Muscle layer of duodenum (tissue), 2 donors: ENCODE data around the gene MYH14.

Experiments used
- H3K27ac ChIP-seq: one replicate; pipeline ENCODE4 v1.7.0; 2013; ENCODE audit warnings: mild to moderate bottlenecking, low read length
- H3K27me3 ChIP-seq: one replicate; pipeline ENCODE4 v1.7.0; 2013; ENCODE audit warnings: low read depth, mild to moderate bottlenecking, control low read depth, low read length
- H3K36me3 ChIP-seq, 2 donors: one replicate each; pipeline ENCODE4 v1.7.0; 2013; ENCODE audit warnings: low read length in 2 of 2, control low read depth in 1 of 2, mild to moderate bottlenecking in 1 of 2; ENCODE audit not compliant: insufficient read depth in 2 of 2, control insufficient read depth in 1 of 2
- H3K4me1 ChIP-seq, 2 donors: one replicate each; pipeline ENCODE4 v1.7.0; 2013; ENCODE audit warnings: low read length in 2 of 2, mild to moderate bottlenecking in 2 of 2, control low read depth in 1 of 2, moderate library complexity in 1 of 2; ENCODE audit not compliant: insufficient read depth in 2 of 2, control insufficient read depth in 1 of 2
- H3K4me3 ChIP-seq, 2 donors: one replicate each; pipeline ENCODE4 v1.7.0; 2013; ENCODE audit warnings: low read length in 2 of 2, low read depth in 1 of 2, mild to moderate bottlenecking in 1 of 2
- H3K9me3 ChIP-seq, 2 donors: one replicate each; pipeline ENCODE4 v1.7.0; 2013; ENCODE audit warnings: low read length in 2 of 2, control low read depth in 1 of 2, mild to moderate bottlenecking in 1 of 2; ENCODE audit not compliant: control insufficient read depth in 1 of 2
- donor health status: healthy.

The MYH14 gene

GRCh38 chr19:50264483-50265186, 61.2 kb downstream of the MYH14 start:
- no peak overlapping the region for H3K27ac ChIP-seq
- H3K4me3 ChIP-seq: no peak overlapping the region
- H3K4me1 ChIP-seq: no peaks in the 10 kb centered on the region
- no peaks in the 10 kb centered on the region for H3K9me3 ChIP-seq
- peaks cover 0 to 4% of the 10 kb centered on the region in 2 donors for H3K36me3 ChIP-seq
- no peaks in the 10 kb centered on the region for H3K27me3 ChIP-seq

- Histone ChIP-seq H3K4me3 (no peak overlapping the region), H3K36me3 (peaks cover 0 to 4% of the 10 kb centered on the region in 2 donors), H3K4me1 (no peaks in the 10 kb centered on the region), H3K27ac (no peak overlapping the region), H3K27me3 (no peaks in the 10 kb centered on the region), H3K9me3 (no peaks in the 10 kb centered on the region)
Observed at GRCh38 chr19:50266041-50266440, 62.6 kb downstream of the MYH14 start.

- Histone ChIP-seq H3K27ac (no peak overlapping the region), H3K36me3 (peaks cover 0 to 4% of the 10 kb centered on the region in 2 donors), H3K27me3 (no peaks in the 10 kb centered on the region), H3K4me3 (no peak overlapping the region), H3K9me3 (no peaks in the 10 kb centered on the region), H3K4me1 (no peaks in the 10 kb centered on the region)
Observed at GRCh38 chr19:50266896-50267295, 63.5 kb downstream of the MYH14 start.

- no peaks in the 10 kb centered on the region for H3K27me3 ChIP-seq
- no peak overlapping the region for H3K4me3 ChIP-seq
- H3K36me3 ChIP-seq: peaks cover 0 to 4% of the 10 kb centered on the region in 2 donors
- no peaks in the 10 kb centered on the region for H3K9me3 ChIP-seq
- H3K27ac ChIP-seq: no peak overlapping the region
- no peaks in the 10 kb centered on the region for H3K4me1 ChIP-seq
Observed at GRCh38 chr19:50268041-50268440, 64.6 kb downstream of the MYH14 start.

GRCh38 chr19:50268501-50268900, 65.1 kb downstream of the MYH14 start:
- Histone ChIP-seq H3K4me3 (no peak overlapping the region), H3K27ac (no peak overlapping the region), H3K27me3 (no peaks in the 10 kb centered on the region), H3K9me3 (no peaks in the 10 kb centered on the region), H3K36me3 (peaks cover 0 to 4% of the 10 kb centered on the region in 2 donors), H3K4me1 (no peaks in the 10 kb centered on the region)

- H3K27ac ChIP-seq: no peak overlapping the region
Observed at GRCh38 chr19:50269653-50270052, 66.2 kb downstream of the MYH14 start.

GRCh38 chr19:50272263-50272897, 69.0 kb downstream of the MYH14 start:
- no peak overlapping the region for H3K27ac ChIP-seq
- H3K4me3 ChIP-seq: no peak overlapping the region
- H3K27me3 ChIP-seq: no peaks in the 10 kb centered on the region
- H3K4me1 ChIP-seq: no peaks in the 10 kb centered on the region
- H3K36me3 ChIP-seq: no peaks in the 10 kb centered on the region
- no peaks in the 10 kb centered on the region for H3K9me3 ChIP-seq

More at GRCh38 chr19:50269653-50270052, 66.2 kb downstream of the MYH14 start:
- no peaks in the 10 kb centered on the region for H3K9me3 ChIP-seq
- H3K36me3 ChIP-seq: no peaks in the 10 kb centered on the region
- no peak overlapping the region for H3K4me3 ChIP-seq
- no peaks in the 10 kb centered on the region for H3K4me1 ChIP-seq
- H3K27me3 ChIP-seq: no peaks in the 10 kb centered on the region

GRCh38 chr19:50273821-50274220, 70.4 kb downstream of the MYH14 start:
- no peaks in the 10 kb centered on the region for H3K36me3 ChIP-seq
- no peak overlapping the region for H3K27ac ChIP-seq
- no peak overlapping the region for H3K4me3 ChIP-seq
- no peaks in the 10 kb centered on the region for H3K27me3 ChIP-seq
- H3K9me3 ChIP-seq: no peaks in the 10 kb centered on the region
- H3K4me1 ChIP-seq: no peaks in the 10 kb centered on the region

GRCh38 chr19:50275577-50276368, 72.4 kb downstream of the MYH14 start:
- Histone ChIP-seq H3K9me3 (no peaks in the 10 kb centered on the region), H3K36me3 (peaks cover 0 to under 1% of the 10 kb centered on the region in 2 donors), H3K4me3 (no peak overlapping the region), H3K27ac (no peak overlapping the region), H3K27me3 (no peaks in the 10 kb centered on the region), H3K4me1 (no peaks in the 10 kb centered on the region)

- Histone ChIP-seq H3K36me3 (peaks cover 0 to 5% of the 10 kb centered on the region in 2 donors), H3K27ac (no peak overlapping the region), H3K4me1 (no peaks in the 10 kb centered on the region), H3K9me3 (no peaks in the 10 kb centered on the region), H3K4me3 (no peak overlapping the region), H3K27me3 (no peaks in the 10 kb centered on the region)
Observed at GRCh38 chr19:50276370-50277063, 73.1 kb downstream of the MYH14 start.
